Kidney tubule cell (primary cell): ENCODE results near the gene KLHL2.

Experiments used
- DNase-seq: peaks from one replicate; pipeline ENCODE4 v3.0.0-alpha.2; 2018; ENCODE audit warnings: low spot score

The KLHL2 gene

GRCh38 chr4:165289423-165289785 lies 82.0 kb downstream of the KLHL2 start:
- DNase-seq: no peak

GRCh38 chr4:165293061-165293460 lies 85.7 kb downstream of the KLHL2 start:
- no peak for DNase-seq

- DNase-seq: no peak
Observed at GRCh38 chr4:165293927-165294649, 86.7 kb downstream of the KLHL2 start.

- DNase-seq: peak; percentile 15
Observed at GRCh38 chr4:165294907-165295306, 87.5 kb downstream of the KLHL2 start.

- no peak for DNase-seq
Observed at GRCh38 chr4:165297626-165298025, 90.3 kb downstream of the KLHL2 start.

- DNase-seq: no peak
Observed at GRCh38 chr4:165299399-165300060, 92.2 kb downstream of the KLHL2 start.

GRCh38 chr4:165301833-165302232 lies 94.5 kb downstream of the KLHL2 start:
- no peak for DNase-seq

- DNase-seq: no peak
Observed at GRCh38 chr4:165302658-165303057, 95.3 kb downstream of the KLHL2 start.

- no peak for DNase-seq
Observed at GRCh38 chr4:165308166-165308565, 100.8 kb downstream of the KLHL2 start.

- no peak for DNase-seq
Observed at GRCh38 chr4:165308606-165309005, 101.2 kb downstream of the KLHL2 start.

- no peak for DNase-seq
Observed at GRCh38 chr4:165309456-165309855, 102.1 kb downstream of the KLHL2 start.

GRCh38 chr4:165312506-165312905 lies 105.1 kb downstream of the KLHL2 start:
- no peak for DNase-seq

- DNase-seq: no peak
Observed at GRCh38 chr4:165319030-165319429, 111.7 kb downstream of the KLHL2 start.

GRCh38 chr4:165319509-165319908 lies 112.1 kb downstream of the KLHL2 start:
- no peak for DNase-seq

- no peak for DNase-seq
Observed at GRCh38 chr4:165324236-165324917, 117.0 kb downstream of the KLHL2 start.

- no peak for DNase-seq
Observed at GRCh38 chr4:165324918-165325304, 117.5 kb downstream of the KLHL2 start.

GRCh38 chr4:165325732-165326512 lies 118.6 kb downstream of the KLHL2 start:
- peak; percentile 86 for DNase-seq

- peak; percentile 52 for DNase-seq
Observed at GRCh38 chr4:165326831-165327210, 119.5 kb downstream of the KLHL2 start.

- peak; percentile 100 for DNase-seq
Observed at GRCh38 chr4:165327211-165328100, 120.1 kb downstream of the KLHL2 start, which contains the start of gene MSMO1. TSS of gene MSMO1 (plus strand) at chr4:165327669. CDS start at chr4:165333371, 5,702 bp downstream.

- DNase-seq: no peak
Observed at GRCh38 chr4:165328101-165328425, 120.7 kb downstream of the KLHL2 start.

- DNase-seq: peak; percentile 2
Observed at GRCh38 chr4:165328708-165329107, 121.3 kb downstream of the KLHL2 start.
